Large intestine (tissue), 3 donors: ENCODE measurements around the gene DNAJC9. TPM values are rescaled to one million over a fixed set of nuclear protein-coding genes. Genes with fewer than 3 reads are reported as not detected.

Experiments
- DNase-seq, 2 donors: peaks; one replicate each; pipeline versions ENCODE4 v3.0.0 to v3.0.0-alpha.2; 2013
- H3K27ac ChIP-seq: one replicate; pipeline ENCODE4 v1.5.1; 2013; ENCODE audit warnings: low read length
- H3K27me3 ChIP-seq: 2 replicates; pipeline ENCODE4 v1.6.1; 2013; ENCODE audit warnings: low read length; ENCODE audit not compliant: control insufficient read depth, insufficient read depth
- H3K36me3 ChIP-seq: 2 replicates; pipeline ENCODE4 v1.6.1; 2013; ENCODE audit warnings: low read length; ENCODE audit not compliant: control insufficient read depth, insufficient read depth
- H3K4me1 ChIP-seq: one replicate; pipeline ENCODE4 v1.6.1; 2013; ENCODE audit warnings: low read length; ENCODE audit not compliant: control insufficient read depth, insufficient read depth
- H3K4me3 ChIP-seq: one replicate; pipeline ENCODE4 v1.5.1; 2013; ENCODE audit warnings: low read length
- H3K9me3 ChIP-seq: one replicate; pipeline ENCODE4 v1.6.1; 2013; ENCODE audit warnings: mild to moderate bottlenecking, low read depth, low read length, moderate library complexity; ENCODE audit not compliant: control insufficient read depth
- WGBS: methylation state at CpG from one replicate; pipeline ENCODE4 v1.1.5; 2013; ENCODE audit warnings: low lambda C conversion rate; ENCODE audit not compliant: insufficient coverage; 5-methylcytosine and 5-hydroxymethylcytosine counted together
- polyA plus RNA-seq: library from polyadenylated mRNA; unstranded; fragments of 120-200 nt; gene quantifications from one replicate; pipeline ENCODE4 v1.2.1, GENCODE V29; 2013

DNAJC9 gene
- polyA plus RNA-seq, 1 donor: 25.4 TPM

- Histone ChIP-seq H3K27me3 (no peaks in the 10 kb centered on the region), H3K27ac (no peak overlapping the region), H3K9me3 (no peaks in the 10 kb centered on the region), H3K4me3 (no peak overlapping the region), H3K4me1 (peaks cover 3% of the 10 kb centered on the region), H3K36me3 (peaks cover 22% of the 10 kb centered on the region)
- no peak for DNase-seq
Observed at GRCh38 chr10:73219384-73219783, 27.7 kb downstream of the DNAJC9 start.

GRCh38 chr10:73218431-73219191 is 28.4 kb downstream of the DNAJC9 start:
- WGBS: 86% methylated on average over 2 of the region's 2 CpGs
- Histone ChIP-seq H3K36me3 (peaks cover 22% of the 10 kb centered on the region), H3K9me3 (no peaks in the 10 kb centered on the region), H3K4me1 (peaks cover 3% of the 10 kb centered on the region), H3K27me3 (no peaks in the 10 kb centered on the region), H3K27ac (no peak overlapping the region), H3K4me3 (no peak overlapping the region)
- DNase-seq: peak; percentile 4 to 5

GRCh38 chr10:73217628-73218027 is 29.4 kb downstream of the DNAJC9 start:
- DNase-seq: no peak
- Histone ChIP-seq H3K9me3 (no peaks in the 10 kb centered on the region), H3K36me3 (peaks cover 22% of the 10 kb centered on the region), H3K4me3 (no peak overlapping the region), H3K4me1 (peaks cover 3% of the 10 kb centered on the region), H3K27ac (no peak overlapping the region), H3K27me3 (no peaks in the 10 kb centered on the region)
- WGBS: no CpG with 5 or more reads among the region's 2 CpGs

- Histone ChIP-seq H3K4me3 (no peak overlapping the region), H3K27me3 (no peaks in the 10 kb centered on the region), H3K9me3 (no peaks in the 10 kb centered on the region), H3K36me3 (peaks cover 26% of the 10 kb centered on the region), H3K4me1 (no peaks in the 10 kb centered on the region), H3K27ac (no peak overlapping the region)
- WGBS: 100% methylated on average over 1 of the region's 1 CpG
- no peak for DNase-seq
Observed at GRCh38 chr10:73215749-73216148, 31.3 kb downstream of the DNAJC9 start.

GRCh38 chr10:73211106-73211811 is 35.8 kb downstream of the DNAJC9 start:
- H3K4me3 ChIP-seq: no peak overlapping the region
- no peaks in the 10 kb centered on the region for H3K4me1 ChIP-seq
- peaks cover 6% of the 10 kb centered on the region for H3K36me3 ChIP-seq
- WGBS: 100% methylated on average over 1 of the region's 4 CpGs
- H3K27ac ChIP-seq: no peak overlapping the region
- no peak for DNase-seq
- H3K9me3 ChIP-seq: peaks cover 3% of the 10 kb centered on the region
- no peaks in the 10 kb centered on the region for H3K27me3 ChIP-seq

GRCh38 chr10:73210395-73211105 is 36.5 kb downstream of the DNAJC9 start:
- H3K4me1 ChIP-seq: no peaks in the 10 kb centered on the region
- no peak overlapping the region for H3K27ac ChIP-seq
- H3K9me3 ChIP-seq: peaks cover 3% of the 10 kb centered on the region
- no peak for DNase-seq
- WGBS: no CpG with 5 or more reads among the region's 3 CpGs
- no peak overlapping the region for H3K4me3 ChIP-seq
- no peaks in the 10 kb centered on the region for H3K27me3 ChIP-seq
- peaks cover 6% of the 10 kb centered on the region for H3K36me3 ChIP-seq

- peaks cover 3% of the 10 kb centered on the region for H3K9me3 ChIP-seq
- DNase-seq: peak; percentile 13 to 45
- H3K4me1 ChIP-seq: no peaks in the 10 kb centered on the region
- H3K27me3 ChIP-seq: no peaks in the 10 kb centered on the region
- H3K27ac ChIP-seq: peak overlapping the region; percentile 31
- peaks cover 8% of the 10 kb centered on the region for H3K36me3 ChIP-seq
- WGBS: no CpG with 5 or more reads among the region's 1 CpG
- no peak overlapping the region for H3K4me3 ChIP-seq
Observed at GRCh38 chr10:73209705-73210104, 37.4 kb downstream of the DNAJC9 start.

GRCh38 chr10:73207883-73208282 is 39.2 kb downstream of the DNAJC9 start:
- WGBS: 71% methylated on average over 1 of the region's 2 CpGs
- Histone ChIP-seq H3K9me3 (peaks cover 3% of the 10 kb centered on the region), H3K4me3 (no peak overlapping the region), H3K4me1 (no peaks in the 10 kb centered on the region), H3K36me3 (peaks cover 11% of the 10 kb centered on the region), H3K27me3 (no peaks in the 10 kb centered on the region), H3K27ac (no peak overlapping the region)
- no peak for DNase-seq

- Histone ChIP-seq H3K27ac (no peak overlapping the region), H3K9me3 (peaks cover 3% of the 10 kb centered on the region), H3K36me3 (peaks cover 13% of the 10 kb centered on the region), H3K4me1 (no peaks in the 10 kb centered on the region), H3K27me3 (no peaks in the 10 kb centered on the region), H3K4me3 (no peak overlapping the region)
- WGBS: no CpG with 5 or more reads among the region's 5 CpGs
- DNase-seq: no peak
Observed at GRCh38 chr10:73206385-73206784, 40.7 kb downstream of the DNAJC9 start.

GRCh38 chr10:73205890-73206289 is 41.2 kb downstream of the DNAJC9 start:
- H3K4me3 ChIP-seq: no peak overlapping the region
- no CpG with 5 or more reads among the region's 1 CpG for WGBS
- H3K27me3 ChIP-seq: no peaks in the 10 kb centered on the region
- no peaks in the 10 kb centered on the region for H3K4me1 ChIP-seq
- peaks cover 3% of the 10 kb centered on the region for H3K9me3 ChIP-seq
- H3K27ac ChIP-seq: no peak overlapping the region
- DNase-seq: no peak
- peaks cover 13% of the 10 kb centered on the region for H3K36me3 ChIP-seq
